Transverse colon (tissue), 4 donors: ENCODE measurements around the gene ZIC4. TPM values are rescaled to one million over a fixed set of nuclear protein-coding genes. Genes with fewer than 3 reads are reported as not detected.
A peak's percentile ranks its signal among the peaks of the same experiment; 100 is the strongest.

ENCODE experiments used
- DNase-seq: peaks from one replicate; pipeline ENCODE4 v3.0.0-alpha.2; 2019
- H3K27ac ChIP-seq, 4 donors: fragments of 200-600 bp; sonication (generic); 2 replicates each; pipeline ENCODE4 v1.5.1; 2016 to 2018; ENCODE audit warnings: inconsistent platforms in 4 of 4
- H3K27me3 ChIP-seq: fragments of 200-600 bp; sonication (generic); 2 replicates; pipeline ENCODE4 v1.5.1; 2017; ENCODE audit warnings: inconsistent platforms
- H3K36me3 ChIP-seq, 4 donors: fragments of 200-600 bp; sonication (generic); 2 replicates each; pipeline ENCODE4 v1.5.1; 2017 to 2019; ENCODE audit warnings: inconsistent platforms in 4 of 4
- H3K4me1 ChIP-seq, 4 donors: fragments of 200-600 bp; sonication (generic); 2 replicates each; pipeline ENCODE4 v1.5.1; 2017 to 2020; ENCODE audit warnings: inconsistent platforms in 4 of 4
- H3K4me3 ChIP-seq, 4 donors: fragments of 200-600 bp; sonication (generic); 1 replicate in 1 of 4; 2 replicates in 3 of 4; pipeline versions ENCODE4 v1.5.1 to v1.6.1; 2017 to 2019; ENCODE audit warnings: inconsistent platforms in 4 of 4
- H3K9me3 ChIP-seq, 2 donors: fragments of 200-600 bp; sonication (generic); 2 replicates each; pipeline ENCODE4 v1.5.1; 2017 to 2019; ENCODE audit warnings: inconsistent platforms in 2 of 2
- EP300 ChIP-seq: sonication (generic); formaldehyde crosslinking; IDR thresholded peaks from one replicate; pipeline ENCODE4 v1.6.1; 2017; ENCODE audit warnings: antibody characterized with exemption, low read depth
- POLR2A ChIP-seq: fragments of 450-650 bp; IDR thresholded peaks from one replicate; pipeline ENCODE4 v1.6.1; 2016; ENCODE audit warnings: antibody characterized with exemption, mild to moderate bottlenecking, moderate library complexity
- POLR2AphosphoS5 ChIP-seq, 3 donors: sonication (generic); formaldehyde crosslinking; IDR thresholded peaks; one replicate each; pipeline ENCODE4 v1.6.1; 2016; ENCODE audit warnings: antibody characterized with exemption in 3 of 3
- WGBS, 2 donors: methylation state at CpG; one replicate each; pipeline ENCODE4 v1.1.5; 2018; ENCODE audit warnings: low coverage in 1 of 2; 5-methylcytosine and 5-hydroxymethylcytosine counted together
- in situ Hi-C, 4 donors: fragments of 200-750 bp; cut with MboI; loops; one replicate each; pipeline versions ENCODE4 v1.15.0 to v1.15.1; 2017; ENCODE audit warnings: low sequenced_read_pairs in 3 of 4, low pct_ligation_motif_present in 1 of 4, low pct_unique_long_range_greater_than_20kb in 1 of 4
- intact Hi-C: fragments of 100-400 bp; cut with DNase I; formaldehyde crosslinking; loops from one replicate; pipeline ENCODE4 v1.15.1; 2023; ENCODE audit warnings: low total_unique reads
- total RNA-seq, 4 donors: library from RNA; depleted of rRNA; stranded (reverse); fragments of >200 nt; gene quantifications; one replicate each; pipeline ENCODE4 v1.1.0, GENCODE V29; 2016
- TF ChIP-seq, protein P1 (sequence below), 5 experiments: fragments of 200-600 bp in 3 of 5; fragments of 450-650 bp in 2 of 5; sonication (generic) in 3 of 5; IDR thresholded peaks; 1 replicate in 2 of 5; 2 replicates in 3 of 5; pipeline ENCODE4 v1.5.1; 2016 to 2017; ENCODE audit warnings: antibody characterized with exemption in 5 of 5, inconsistent platforms in 3 of 5, mild to moderate bottlenecking in 2 of 5, moderate library complexity in 1 of 5

The ZIC4 gene
- total RNA-seq, 4 donors from 2014 or later, result not detected

DNA sequence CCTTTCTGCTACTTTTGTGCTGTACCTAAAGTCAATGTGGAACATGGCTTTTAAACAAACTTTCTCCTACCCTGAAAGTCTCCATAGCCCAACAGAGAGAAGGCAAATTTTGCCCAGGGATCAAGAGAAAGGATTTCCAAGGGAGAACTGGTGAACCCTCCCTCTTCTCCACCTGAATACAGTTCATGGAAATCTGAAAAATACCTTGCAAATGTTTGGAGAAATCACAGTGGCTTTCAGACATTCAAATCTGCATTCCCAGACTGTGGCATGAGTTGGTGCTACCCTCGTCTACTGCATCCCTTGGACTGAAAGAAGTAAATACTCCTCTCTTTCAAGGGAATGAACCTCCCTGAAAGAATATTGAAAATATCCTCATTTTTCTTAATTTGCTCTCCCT lies 38.7 kb downstream of the ZIC4 start:
- H3K4me3 ChIP-seq, result no peak overlapping the region
- H3K4me1 ChIP-seq, result no peaks in the 10 kb centered on the region
- in situ Hi-C loops (no loop called here), intact Hi-C loops (no loop called here)
- no peaks in the 10 kb centered on the region for H3K9me3 ChIP-seq
- H3K27me3 ChIP-seq, result peaks cover 99% of the 10 kb centered on the region
- TF ChIP-seq, protein P1, sequence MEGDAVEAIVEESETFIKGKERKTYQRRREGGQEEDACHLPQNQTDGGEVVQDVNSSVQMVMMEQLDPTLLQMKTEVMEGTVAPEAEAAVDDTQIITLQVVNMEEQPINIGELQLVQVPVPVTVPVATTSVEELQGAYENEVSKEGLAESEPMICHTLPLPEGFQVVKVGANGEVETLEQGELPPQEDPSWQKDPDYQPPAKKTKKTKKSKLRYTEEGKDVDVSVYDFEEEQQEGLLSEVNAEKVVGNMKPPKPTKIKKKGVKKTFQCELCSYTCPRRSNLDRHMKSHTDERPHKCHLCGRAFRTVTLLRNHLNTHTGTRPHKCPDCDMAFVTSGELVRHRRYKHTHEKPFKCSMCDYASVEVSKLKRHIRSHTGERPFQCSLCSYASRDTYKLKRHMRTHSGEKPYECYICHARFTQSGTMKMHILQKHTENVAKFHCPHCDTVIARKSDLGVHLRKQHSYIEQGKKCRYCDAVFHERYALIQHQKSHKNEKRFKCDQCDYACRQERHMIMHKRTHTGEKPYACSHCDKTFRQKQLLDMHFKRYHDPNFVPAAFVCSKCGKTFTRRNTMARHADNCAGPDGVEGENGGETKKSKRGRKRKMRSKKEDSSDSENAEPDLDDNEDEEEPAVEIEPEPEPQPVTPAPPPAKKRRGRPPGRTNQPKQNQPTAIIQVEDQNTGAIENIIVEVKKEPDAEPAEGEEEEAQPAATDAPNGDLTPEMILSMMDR (IDR thresholded peaks at IDR 0.05), result no peak
- TF ChIP-seq EP300 (no peak), POLR2A (no peak), POLR2AphosphoS5 (IDR thresholded peaks at IDR 0.05) (no peak)
- no peak for DNase-seq
- no peaks in the 10 kb centered on the region for H3K36me3 ChIP-seq
- 0 to 13% methylated on average over 1 of the region's 1 CpG for WGBS, 2 donors
- H3K27ac ChIP-seq, result no peak overlapping the region

DNA sequence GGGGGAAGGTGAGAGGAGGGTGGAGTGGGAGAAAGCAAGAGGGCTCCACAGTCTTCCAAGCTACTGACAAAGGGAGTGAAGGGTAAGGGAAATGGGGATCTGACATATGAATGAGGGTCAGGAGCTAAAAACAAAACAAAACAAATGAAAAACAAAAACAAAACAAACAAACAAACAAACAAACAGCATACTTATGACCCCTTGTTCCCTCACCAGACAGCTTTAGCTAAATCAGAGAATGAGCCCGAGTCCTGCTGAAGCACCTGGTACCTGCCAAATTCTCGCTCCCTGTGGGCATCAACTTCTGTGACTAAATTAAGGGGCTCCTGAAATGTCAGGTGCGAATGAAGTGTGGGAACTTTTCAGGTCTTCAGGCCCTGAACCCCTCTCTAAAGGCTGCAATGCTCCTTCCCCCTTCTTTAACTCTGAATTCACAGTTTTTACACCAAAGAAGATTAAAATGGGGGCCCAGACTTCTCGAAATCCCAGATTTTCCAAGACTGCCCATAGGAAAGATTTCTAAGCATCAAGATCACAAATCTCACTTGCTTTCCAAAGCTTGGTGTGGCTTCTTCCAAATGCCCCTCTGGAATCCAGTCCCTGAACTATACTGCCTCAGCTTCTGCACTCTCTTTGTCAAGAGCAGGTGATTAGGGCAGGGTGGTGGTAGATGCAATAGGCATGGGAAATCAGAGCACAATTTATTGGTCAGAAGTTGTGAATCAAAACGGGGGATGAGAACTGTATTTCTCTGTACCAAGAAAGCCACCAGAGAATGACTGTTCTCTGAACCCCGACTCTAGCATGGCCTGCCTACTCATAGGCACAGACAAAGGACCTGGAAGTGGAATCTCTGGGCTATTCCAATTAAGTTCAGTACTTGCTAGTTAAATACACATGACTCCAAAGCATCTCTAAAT lies 40.9 kb downstream of the ZIC4 start:
- TF ChIP-seq POLR2AphosphoS5 (IDR thresholded peaks at IDR 0.05) (no peak), POLR2A (no peak)
- TF ChIP-seq, protein P1 (IDR thresholded peaks at IDR 0.05), result no peak
- Histone ChIP-seq H3K36me3 (no peaks in the 10 kb centered on the region), H3K4me3 (no peak overlapping the region), H3K27ac (no peak overlapping the region), H3K27me3 (peaks cover 99% of the 10 kb centered on the region), H3K4me1 (no peaks in the 10 kb centered on the region), H3K9me3 (no peaks in the 10 kb centered on the region)
- DNase-seq, result no peak
- in situ Hi-C loops (no loop called here), intact Hi-C loops (no loop called here)
- 46 to 60% methylated on average over 2 to 6 of the region's 6 CpGs for WGBS, 2 donors

DNA sequence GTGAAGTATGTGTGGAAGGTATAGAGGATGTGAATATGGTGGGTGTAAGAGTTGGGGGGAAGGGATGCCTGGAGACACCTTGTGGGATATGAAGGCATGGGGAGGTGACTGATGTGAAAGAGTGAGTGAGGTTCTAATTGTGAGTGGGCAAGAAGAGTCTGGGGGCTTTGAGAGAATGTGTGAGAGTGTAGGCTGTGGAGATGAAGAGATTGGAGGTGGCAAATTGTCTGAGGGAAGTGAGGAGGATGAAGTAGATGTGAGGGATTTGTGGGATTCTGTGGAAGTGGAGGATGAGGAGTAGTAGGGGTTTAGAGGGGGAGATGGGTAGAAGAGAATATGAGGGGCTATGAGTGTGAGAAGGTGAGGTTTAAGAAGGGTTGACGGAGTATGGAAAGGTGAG lies 41.6 kb downstream of the ZIC4 start:
- Histone ChIP-seq H3K9me3 (no peaks in the 10 kb centered on the region), H3K27me3 (peaks cover 99% of the 10 kb centered on the region), H3K4me3 (no peak overlapping the region), H3K4me1 (no peaks in the 10 kb centered on the region), H3K36me3 (no peaks in the 10 kb centered on the region), H3K27ac (no peak overlapping the region)
- TF ChIP-seq EP300 (no peak), POLR2AphosphoS5 (IDR thresholded peaks at IDR 0.05) (no peak), POLR2A (no peak)
- TF ChIP-seq, protein P1 (IDR thresholded peaks at IDR 0.05), result no peak
- in situ Hi-C loops, result no loop called here
- WGBS, 2 donors, result 47 to 100% methylated on average over 1 of the region's 1 CpG
- intact Hi-C loops, result no loop called here
- no peak for DNase-seq

DNA sequence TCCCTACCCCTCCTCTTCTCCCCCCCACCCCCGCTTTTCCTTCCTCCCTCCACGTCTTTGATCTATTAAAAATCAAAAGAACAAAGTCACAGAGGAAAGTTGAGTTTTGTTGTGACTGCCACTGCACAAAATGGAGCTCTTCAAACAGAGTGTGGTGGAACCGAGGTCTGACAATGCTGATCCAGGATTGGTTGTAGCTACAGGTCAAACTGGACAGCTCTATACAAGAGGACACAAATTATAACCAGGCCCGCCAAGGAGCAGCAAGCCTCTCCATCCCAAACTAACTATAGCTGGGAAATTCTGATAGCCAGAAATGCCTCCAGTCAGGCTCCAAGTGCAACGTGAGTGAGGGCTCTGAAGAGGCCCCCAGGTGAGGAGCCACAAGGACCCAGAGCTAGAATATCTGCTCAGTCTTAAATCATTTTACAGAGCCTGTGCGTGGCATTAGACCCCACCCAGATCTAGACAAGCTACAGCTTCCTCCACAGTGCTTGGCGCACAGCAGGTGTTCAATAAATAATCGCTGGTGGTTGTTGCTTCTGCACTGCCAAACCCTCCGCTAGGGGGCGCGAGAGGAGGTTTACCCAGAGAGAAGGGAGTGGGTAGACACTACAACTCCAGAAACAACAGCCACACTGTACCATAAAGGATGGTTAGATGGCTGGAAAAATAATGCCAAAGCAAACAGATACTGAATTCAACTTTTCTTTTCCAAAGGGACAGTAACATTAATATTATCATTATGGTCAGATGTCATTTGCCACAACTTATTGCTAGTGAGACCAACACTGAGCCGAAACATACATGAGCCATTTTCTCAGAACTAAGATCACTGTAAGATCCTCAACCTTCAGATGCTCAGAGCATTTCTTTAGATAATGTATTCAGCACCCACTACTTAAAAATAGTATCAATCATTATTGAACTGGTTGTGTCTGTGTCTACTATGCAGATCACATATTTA lies 44.6 kb downstream of the ZIC4 start:
- peaks cover 99% of the 10 kb centered on the region for H3K27me3 ChIP-seq
- H3K4me1 ChIP-seq, result no peaks in the 10 kb centered on the region
- 19 to 44% methylated on average over 2 to 12 of the region's 12 CpGs for WGBS, 2 donors
- no peak overlapping the region for H3K27ac ChIP-seq
- in situ Hi-C loops, result no loop called here
- intact Hi-C loops, result no loop called here
- DNase-seq, result peak; percentile 39
- H3K4me3 ChIP-seq, result no peak overlapping the region
- H3K36me3 ChIP-seq, result no peaks in the 10 kb centered on the region
- H3K9me3 ChIP-seq, result no peaks in the 10 kb centered on the region
- TF ChIP-seq, protein P1 (IDR thresholded peaks at IDR 0.05), result peak in 3 of 5 experiments; percentile 23 to 42 (median 36)
- TF ChIP-seq POLR2A, result no peak
- no peak for TF ChIP-seq EP300
